Upper lobe of right lung (tissue), 1 donor: ENCODE data around the gene DYNC1LI1. TPM values are rescaled to one million over a fixed set of nuclear protein-coding genes. Genes with fewer than 3 reads are reported as not detected.

Experiments used
- ATAC-seq: fragments of 200-7000 bp; cut with Tn5 transposase; one replicate; pipeline ENCODE4 v1.9.1; 2020; ENCODE audit warnings: mild to moderate bottlenecking, moderate library complexity
- DNase-seq: peaks from one replicate; pipeline ENCODE4 v3.0.0-alpha.2; 2020
- H3K27ac ChIP-seq: fragments of 200-600 bp; one replicate; pipeline ENCODE4 v1.8.0; 2022
- H3K27me3 ChIP-seq: fragments of 200-600 bp; one replicate; pipeline ENCODE4 v1.8.0; 2022; ENCODE audit warnings: mild to moderate bottlenecking
- H3K36me3 ChIP-seq: fragments of 200-600 bp; one replicate; pipeline ENCODE4 v1.8.0; 2022
- H3K4me1 ChIP-seq: fragments of 200-600 bp; one replicate; pipeline ENCODE4 v1.8.0; 2022
- H3K4me3 ChIP-seq: fragments of 200-600 bp; one replicate; pipeline ENCODE4 v1.8.0; 2022; ENCODE audit warnings: mild to moderate bottlenecking
- H3K9me3 ChIP-seq: fragments of 200-600 bp; one replicate; pipeline ENCODE4 v1.8.0; 2022
- CTCF ChIP-seq: fragments of 200-600 bp; IDR thresholded peaks from one replicate; pipeline ENCODE4 v1.8.0; 2022; ENCODE audit warnings: antibody characterized with exemption
- intact Hi-C: fragments of 100-400 bp; cut with DNase I; formaldehyde crosslinking; loops from one replicate; pipeline ENCODE4 v1.11.0; 2022
- total RNA-seq: library from RNA; stranded (reverse); fragmentation: NEBNext Ultra II Directional; extraction: Animal tissue kit (Norgen Biotek cat#: 25700); gene quantifications from one replicate; pipeline ENCODE4 v1.2.1, GENCODE V29; 2021
- donor health status: DM: no; HTN: yes; CAD: no; lungs with severe emphysema.

The DYNC1LI1 gene
- total RNA-seq, 1 donor from 2014 or later, result 37.8 TPM

GRCh38 chr3:32601722-32602121, 31.1 kb upstream of the DYNC1LI1 start:
- intact Hi-C loops, result no loop called here
- no peaks in the 10 kb centered on the region for H3K36me3 ChIP-seq
- ATAC-seq, result no peak
- H3K9me3 ChIP-seq, result no peaks in the 10 kb centered on the region
- TF ChIP-seq CTCF, result no peak
- DNase-seq, result no peak
- no peak overlapping the region for H3K27ac ChIP-seq
- no peak overlapping the region for H3K4me3 ChIP-seq
- H3K4me1 ChIP-seq, result no peaks in the 10 kb centered on the region
- no peaks in the 10 kb centered on the region for H3K27me3 ChIP-seq

- H3K4me3 ChIP-seq, result no peak overlapping the region
- ATAC-seq (no peak), DNase-seq (no peak)
- no peaks in the 10 kb centered on the region for H3K4me1 ChIP-seq
- intact Hi-C loops, result no loop called here
- TF ChIP-seq CTCF, result no peak
- no peaks in the 10 kb centered on the region for H3K27me3 ChIP-seq
- H3K9me3 ChIP-seq, result no peaks in the 10 kb centered on the region
- H3K27ac ChIP-seq, result no peak overlapping the region
- H3K36me3 ChIP-seq, result no peaks in the 10 kb centered on the region
These were observed 27.0 kb upstream of the DYNC1LI1 start for GRCh38 chr3:32597656-32598055.

DNA sequence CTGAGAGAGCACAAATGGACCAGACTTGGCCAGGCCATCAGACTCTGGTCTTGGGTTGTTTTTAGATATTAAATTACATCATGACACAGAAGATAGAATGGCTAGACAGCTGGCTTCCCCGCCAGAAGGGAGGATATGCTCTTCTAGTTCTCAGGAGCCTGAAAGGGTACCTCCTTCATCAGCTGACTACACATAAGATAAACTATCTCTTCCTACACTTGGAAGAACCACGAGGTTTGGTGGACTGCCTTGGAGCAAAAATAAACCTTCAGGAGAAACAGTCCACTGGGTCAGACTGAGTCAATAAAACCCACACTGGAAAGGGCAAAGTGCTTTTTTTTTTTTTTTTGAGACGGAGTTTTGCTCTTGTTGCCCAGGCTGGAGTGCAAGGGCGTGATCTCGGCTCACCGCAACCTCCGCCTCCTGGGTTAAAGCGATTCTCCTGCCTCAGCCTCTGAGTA, 26.3 kb upstream of the DYNC1LI1 start:
- no peak for TF ChIP-seq CTCF
- ATAC-seq (no peak), DNase-seq (no peak)
- Histone ChIP-seq H3K27ac (no peak overlapping the region), H3K36me3 (no peaks in the 10 kb centered on the region), H3K9me3 (no peaks in the 10 kb centered on the region), H3K27me3 (no peaks in the 10 kb centered on the region), H3K4me3 (no peak overlapping the region), H3K4me1 (no peaks in the 10 kb centered on the region)
- intact Hi-C loops, result no loop called here

- TF ChIP-seq CTCF, result no peak
- Histone ChIP-seq H3K4me1 (no peaks in the 10 kb centered on the region), H3K4me3 (no peak overlapping the region), H3K27me3 (no peaks in the 10 kb centered on the region), H3K9me3 (no peaks in the 10 kb centered on the region), H3K27ac (no peak overlapping the region), H3K36me3 (no peaks in the 10 kb centered on the region)
- DNase-seq (no peak), ATAC-seq (no peak)
- intact Hi-C loops, result no loop called here
These were observed 25.7 kb upstream of the DYNC1LI1 start for GRCh38 chr3:32596282-32596908.

GRCh38 chr3:32595323-32595722, 24.7 kb upstream of the DYNC1LI1 start:
- Histone ChIP-seq H3K4me1 (no peaks in the 10 kb centered on the region), H3K27me3 (no peaks in the 10 kb centered on the region), H3K9me3 (no peaks in the 10 kb centered on the region), H3K36me3 (no peaks in the 10 kb centered on the region), H3K27ac (no peak overlapping the region), H3K4me3 (no peak overlapping the region)
- intact Hi-C loops, result no loop called here
- ATAC-seq (no peak), DNase-seq (no peak)
- TF ChIP-seq CTCF, result no peak
